GM19467 (cell line): Measurements from ENCODE around the gene SNORC.
"Not testable (repeated sequence)": the region's sequence is repeated elsewhere in the genome, so short reads cannot be mapped to it uniquely, and the experiment has no call there.

Source experiments
- ATAC-seq: cut with Tn5 transposase; IDR thresholded peaks from one replicate; pipeline ENCODE4 v1.9.1; 2021; ENCODE audit warnings: mild to moderate bottlenecking, moderate library complexity; ENCODE audit not compliant: unreplicated experiment

SNORC gene

GRCh38 chr2:232870018-232870765 is at the start of gene SNORC:
TSS of gene SNORC (plus strand) at chr2:232870264. CDS start at chr2:232870342, 78 bp downstream.
- no peak for ATAC-seq

DNA sequence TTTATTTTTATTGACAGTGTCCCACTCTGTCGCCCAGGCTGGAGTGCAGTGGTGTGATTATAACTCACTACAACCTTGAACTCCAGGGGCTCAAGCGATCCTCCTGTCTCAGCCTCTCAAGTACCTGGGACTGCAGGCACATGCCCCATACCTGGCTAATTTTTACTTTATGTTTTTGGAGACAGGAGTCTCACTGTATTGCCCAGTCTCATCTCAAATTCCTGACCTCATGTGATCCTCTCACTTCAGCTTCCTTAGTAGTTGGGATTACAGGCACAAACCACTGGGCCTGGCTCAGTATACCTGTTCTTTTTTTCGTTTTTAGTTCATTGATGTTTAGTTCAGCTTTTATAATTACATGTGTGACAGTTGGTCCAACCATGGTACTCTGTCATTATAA is 40.1 kb upstream of the SNORC start:
- no peak for ATAC-seq

GRCh38 chr2:232831496-232831895 is 38.6 kb upstream of the SNORC start:
- no peak for ATAC-seq

DNA sequence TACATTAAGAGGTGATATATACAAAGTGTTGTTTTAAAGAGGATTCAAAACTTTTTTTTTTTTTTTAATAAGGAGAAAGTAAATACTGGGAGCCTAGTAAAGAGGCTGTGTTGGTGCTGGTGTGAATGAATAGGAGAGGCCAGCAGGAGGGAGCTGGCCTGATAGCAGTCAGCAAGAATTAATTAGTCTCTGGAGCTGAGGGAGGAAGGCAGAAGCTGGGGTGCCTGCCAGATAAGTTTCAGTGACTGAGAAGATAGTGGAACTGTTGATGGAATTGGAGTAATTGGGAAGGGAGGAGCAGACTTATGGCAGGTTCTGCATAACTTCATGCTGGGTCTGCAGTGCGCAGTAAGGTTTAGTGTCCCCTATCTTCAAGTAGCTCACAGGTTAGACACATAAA is 36.2 kb upstream of the SNORC start:
- ATAC-seq, result no peak

- ATAC-seq, result no peak
These were observed 34.3 kb upstream of the SNORC start for GRCh38 chr2:232835687-232836208.

DNA sequence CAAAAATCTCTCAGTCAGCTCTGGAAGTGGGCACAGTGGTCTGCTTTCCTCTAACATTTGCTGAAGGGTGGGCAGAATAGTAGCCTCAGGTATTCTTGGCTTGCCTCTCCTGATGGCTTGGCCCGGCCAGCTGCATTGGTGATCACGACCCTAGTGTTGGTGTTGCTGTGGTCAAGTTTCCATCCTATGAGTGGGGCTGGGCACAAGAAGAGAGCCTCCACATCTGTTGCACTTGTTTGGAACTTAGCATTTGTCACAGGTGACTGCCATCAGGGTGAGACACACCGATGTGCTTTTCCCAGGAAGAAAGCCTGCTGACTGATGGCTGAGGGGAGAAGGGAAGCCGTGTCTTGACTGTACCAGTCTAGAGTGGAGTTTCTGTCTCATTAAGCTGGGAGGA is 33.1 kb upstream of the SNORC start:
- ATAC-seq, result no peak

GRCh38 chr2:232838406-232838874 is 31.6 kb upstream of the SNORC start:
- ATAC-seq, result peak; percentile 64

DNA sequence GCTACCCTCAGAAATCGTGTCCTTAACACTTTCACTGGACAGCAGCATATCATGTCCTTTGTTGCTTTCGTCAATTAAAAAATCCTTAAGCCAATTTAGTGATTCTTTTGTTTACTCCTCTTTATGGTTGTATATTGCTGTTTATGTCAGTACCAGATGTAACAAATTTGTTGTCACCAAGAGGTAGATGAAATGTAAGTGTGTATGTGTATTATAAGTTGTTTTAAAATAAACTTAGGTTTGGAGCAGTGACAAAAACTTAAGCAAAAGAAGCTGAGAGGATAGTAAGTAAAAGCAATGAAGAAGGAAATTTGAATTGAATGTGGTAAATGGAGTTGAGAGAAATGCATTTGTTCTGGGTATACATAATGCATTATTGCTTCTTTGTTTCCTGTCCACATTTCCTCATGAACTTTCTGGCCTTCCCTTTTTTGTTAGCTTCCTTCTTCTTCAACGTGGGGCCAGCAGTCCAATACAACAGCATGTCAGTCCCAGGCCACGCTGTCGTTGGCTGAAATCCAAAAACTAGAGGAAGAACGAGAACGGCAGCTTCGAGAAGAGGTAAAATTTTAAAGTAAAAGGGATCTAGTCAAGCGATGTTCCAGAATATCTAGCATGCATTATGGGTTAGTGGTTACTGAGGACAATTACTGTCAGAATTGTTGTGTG is 30.5 kb upstream of the SNORC start:
- no peak for ATAC-seq

- no peak for ATAC-seq
These were observed 27.4 kb upstream of the SNORC start for GRCh38 chr2:232842689-232843088.

- no peak for ATAC-seq
These were observed 26.2 kb upstream of the SNORC start for GRCh38 chr2:232843834-232844233.

DNA sequence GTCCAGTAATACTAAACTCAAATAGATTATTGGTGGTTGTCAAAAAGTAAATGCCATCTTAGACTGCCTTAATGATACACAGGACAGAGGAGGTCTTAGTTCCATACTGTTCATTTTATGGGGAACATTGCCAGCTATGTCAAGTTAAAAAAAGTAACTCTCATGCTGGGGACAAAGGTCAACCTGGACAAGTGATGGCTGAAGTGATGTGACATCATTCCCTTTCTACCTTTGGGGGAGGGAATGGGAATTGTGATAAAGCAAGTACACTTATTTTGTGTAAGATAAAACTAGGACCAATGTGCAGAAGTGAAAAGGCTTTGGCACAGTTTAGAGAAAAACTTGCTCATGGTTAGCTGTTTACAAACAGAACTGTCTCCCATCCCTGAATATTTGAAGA is 24.0 kb upstream of the SNORC start:
- no peak for ATAC-seq

DNA sequence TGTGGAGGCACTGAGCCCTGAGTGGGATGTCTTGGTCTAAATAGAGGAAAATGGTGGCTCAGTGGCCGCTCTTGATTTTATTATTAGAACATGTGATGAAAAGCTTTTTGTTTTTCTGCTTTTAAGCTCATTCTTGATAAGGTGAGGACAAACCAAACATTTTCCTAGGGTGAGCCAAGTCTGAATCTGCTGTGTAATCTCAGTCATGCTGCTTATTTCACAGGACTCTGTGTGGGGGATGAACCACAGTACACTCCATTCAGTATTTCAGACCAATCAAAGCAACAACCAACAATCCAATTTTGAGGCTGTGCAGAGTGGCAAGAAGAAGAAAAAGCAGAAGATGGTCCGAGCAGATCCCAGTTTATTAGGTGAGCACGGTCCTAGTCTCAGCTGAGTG is 20.0 kb upstream of the SNORC start:
- ATAC-seq, result no peak

DNA sequence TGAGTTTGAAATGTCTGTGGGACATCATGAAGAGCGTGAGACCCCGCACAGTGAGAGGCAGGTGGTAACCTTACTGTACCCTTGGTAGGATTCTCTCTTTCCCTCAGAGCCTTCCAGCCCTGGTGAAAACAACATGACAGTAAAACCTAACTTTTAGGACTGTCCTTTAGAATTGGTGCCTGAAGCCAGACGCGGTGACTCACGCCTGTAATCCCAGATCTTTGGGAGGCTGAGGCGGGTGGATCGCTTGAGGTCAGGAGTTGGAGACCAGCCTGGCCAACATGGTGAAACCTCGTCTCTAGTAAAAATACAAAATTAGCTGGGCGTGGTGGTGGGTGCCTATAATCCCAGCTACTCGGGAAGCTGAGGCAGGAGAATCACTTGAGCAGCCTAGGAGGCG is 18.0 kb upstream of the SNORC start:
- ATAC-seq, result not testable (repeated sequence)

- no peak for ATAC-seq
These were observed 17.4 kb upstream of the SNORC start for GRCh38 chr2:232852676-232853075.

- no peak for ATAC-seq
These were observed 16.0 kb upstream of the SNORC start for GRCh38 chr2:232854082-232854481.

DNA sequence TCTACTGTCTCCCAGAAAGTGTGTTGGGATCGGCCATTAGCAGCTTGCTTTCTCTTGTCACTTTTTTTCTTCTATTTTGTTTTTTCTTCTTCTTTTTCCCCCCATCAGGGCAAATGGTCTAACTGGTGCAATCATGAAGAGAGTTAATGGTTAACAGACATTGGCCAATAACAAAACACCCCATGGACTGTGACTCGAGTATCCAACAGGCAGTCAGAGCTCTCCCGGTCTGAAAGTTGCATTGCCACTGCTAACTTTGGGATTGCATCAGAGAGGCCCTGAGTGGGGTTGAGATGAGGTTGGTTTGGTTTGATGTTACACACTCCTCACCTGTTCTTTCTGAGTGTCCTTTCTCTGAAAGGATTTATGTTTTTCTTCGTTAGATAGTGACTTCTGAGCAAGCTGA is 12.9 kb upstream of the SNORC start:
- ATAC-seq, result no peak

DNA sequence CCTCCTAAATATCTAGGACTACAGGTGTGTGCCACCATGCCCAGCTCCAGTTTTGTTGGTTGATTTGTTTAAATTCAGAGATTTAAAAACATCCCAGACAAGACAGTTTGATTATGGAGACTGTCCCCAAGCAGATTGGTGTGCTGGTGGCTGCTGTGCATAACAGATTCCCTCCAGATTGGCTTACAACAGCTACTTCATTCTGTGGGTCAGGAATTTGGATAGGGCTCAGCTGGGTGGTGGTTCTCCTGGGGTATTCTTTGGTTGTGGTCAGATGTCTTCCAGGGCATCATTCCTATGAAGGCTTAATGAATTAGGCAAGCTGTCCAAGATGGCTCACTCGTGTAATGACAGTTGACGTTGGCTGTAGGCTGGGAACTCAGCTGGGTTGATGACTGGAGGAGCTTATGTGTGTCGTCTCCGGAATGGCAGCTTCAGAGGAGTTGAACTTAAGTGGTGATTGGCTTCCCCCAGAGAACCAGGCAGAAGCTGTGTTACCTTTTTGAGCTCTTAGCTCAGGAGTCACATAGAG is 10.6 kb upstream of the SNORC start:
- ATAC-seq, result no peak

DNA sequence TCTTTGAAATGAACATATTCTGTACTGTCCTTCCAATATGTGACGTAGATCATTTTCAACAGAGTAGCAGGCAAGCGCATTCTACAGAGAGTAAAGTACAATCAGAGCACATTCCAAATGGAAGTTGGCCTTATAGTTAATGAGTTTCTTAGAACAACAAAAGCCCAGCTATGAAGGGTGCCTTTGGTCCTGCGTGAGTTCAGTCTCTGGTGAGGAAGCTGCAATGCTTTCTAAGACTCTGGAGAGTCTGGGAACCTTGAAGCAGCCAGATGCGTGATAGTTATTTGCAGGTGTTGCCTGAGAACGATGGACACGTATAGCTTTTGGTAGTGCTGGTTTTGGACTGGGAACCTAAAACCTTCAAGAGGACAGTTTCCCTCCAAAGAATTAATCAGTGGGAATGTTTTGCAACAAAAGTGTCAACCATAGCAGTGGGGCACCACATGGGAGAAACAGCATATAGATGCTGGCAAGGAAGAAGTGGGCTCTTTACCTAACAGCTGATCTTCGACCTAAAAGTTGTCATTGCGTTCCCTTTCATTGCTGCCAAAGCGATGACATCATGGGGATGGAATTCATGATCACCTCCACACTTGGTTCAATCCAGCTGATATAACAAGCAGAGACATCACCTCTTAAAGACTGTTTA is 9.3 kb upstream of the SNORC start:
- ATAC-seq, result no peak

GRCh38 chr2:232861353-232861752 is 8.7 kb upstream of the SNORC start:
- no peak for ATAC-seq

DNA sequence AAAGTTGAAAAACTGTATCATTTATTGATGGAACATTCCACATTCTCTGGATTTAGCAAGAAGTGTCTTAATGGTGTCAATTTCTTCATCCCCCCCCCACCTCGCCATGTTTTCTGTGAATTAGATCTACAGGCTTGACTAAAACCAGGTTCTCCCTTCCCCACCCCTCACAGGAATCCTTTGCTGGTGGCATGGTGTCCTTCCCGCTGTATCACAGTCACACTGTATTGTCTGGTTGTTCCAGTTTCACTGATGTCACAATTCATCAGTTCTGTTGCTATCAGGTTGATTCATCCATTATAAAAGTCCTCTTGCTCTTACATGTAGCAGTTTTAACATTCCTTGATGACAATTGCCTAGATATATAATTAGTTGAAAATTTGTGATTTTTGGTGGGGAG is 6.1 kb upstream of the SNORC start:
- no peak for ATAC-seq

DNA sequence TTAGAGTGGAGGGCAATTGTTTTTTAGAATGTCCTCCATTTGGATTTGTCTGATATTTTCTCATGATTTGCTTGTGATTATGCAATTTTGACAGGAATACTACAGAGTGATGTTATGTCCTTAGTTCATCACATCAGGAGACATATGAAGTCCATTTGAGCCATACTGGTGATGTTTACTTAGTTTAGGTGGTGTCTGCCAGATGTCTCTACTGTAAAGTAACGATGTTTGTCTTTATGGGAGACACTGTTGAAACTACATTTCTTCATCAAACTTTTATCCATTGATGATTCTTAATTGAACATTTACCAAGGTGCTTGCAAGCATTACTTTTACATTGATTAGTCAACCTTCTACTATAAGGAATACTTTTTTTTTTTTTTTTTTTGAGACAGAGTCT is 4.9 kb upstream of the SNORC start:
- ATAC-seq, result no peak
